IMR-90 (cell line): Measurements from ENCODE around the gene NT5DC3. TPM values are rescaled to one million over a fixed set of nuclear protein-coding genes. Genes with fewer than 3 reads are reported as not detected.

ENCODE experiments used
- ATAC-seq: fragments of 200-7000 bp; cut with Tn5 transposase; 2 replicates; pipeline ENCODE4 v1.9.1; 2020; ENCODE audit warnings: low read depth, mild to moderate bottlenecking, moderate library complexity
- BruUV-seq: library from RNA; stranded (reverse); fragments of 400-500 nt; replicated peaks from 2 replicates; lab custom pipeline; 2021; lab: Mats Ljungman, UMichigan
- CTCF ChIA-PET: fragments of 300-600 bp; formaldehyde crosslinking; extraction: SDS; loops from one replicate; lab custom pipeline; 2021; ENCODE audit warnings: antibody characterized with exemption; lab: Yijun Ruan, JAX
- POLR2A ChIA-PET: fragments of 300-600 bp; sonication (Branson Sonifier 250); formaldehyde crosslinking; loops from one replicate; lab custom pipeline; 2022; ENCODE audit warnings: antibody characterized with exemption; ENCODE audit not compliant: unreplicated experiment; lab: Charles Lee
- DNase-seq: peaks from one replicate; pipeline ENCODE4 v3.0.0; 2013
- H2AFZ ChIP-seq: replicated peaks from 2 replicates; pipeline ENCODE3; 2013; ENCODE audit warnings: low read length, mild to moderate bottlenecking; ENCODE audit not compliant: poor library complexity
- H2AK5ac ChIP-seq: 2 replicates; pipeline ENCODE4 v1.6.1; 2013; ENCODE audit warnings: low read depth, low read length, inconsistent platforms
- H2AK9ac ChIP-seq: replicated peaks from 2 replicates; pipeline ENCODE3; 2013; ENCODE audit warnings: mild to moderate bottlenecking, low read depth, low read length, moderate library complexity; ENCODE audit not compliant: poor library complexity
- H2BK120ac ChIP-seq: 2 replicates; pipeline ENCODE4 v1.6.1; 2013; ENCODE audit warnings: low read depth, low read length, inconsistent platforms
- H2BK15ac ChIP-seq: 3 replicates; pipeline ENCODE4 v1.6.1; 2013; ENCODE audit warnings: low read depth, low read length, inconsistent platforms
- H2BK20ac ChIP-seq: 2 replicates; pipeline ENCODE4 v1.6.1; 2013; ENCODE audit warnings: low read depth, mild to moderate bottlenecking, inconsistent platforms, low read length, moderate library complexity
- H2BK5ac ChIP-seq: 2 replicates; pipeline ENCODE4 v1.6.1; 2013; ENCODE audit warnings: mild to moderate bottlenecking, low read depth, low read length, inconsistent platforms; ENCODE audit not compliant: poor library complexity, severe bottlenecking
- H3K14ac ChIP-seq: replicated peaks from 2 replicates; pipeline ENCODE4 v1.6.1; 2013; ENCODE audit warnings: low read depth, low read length, inconsistent platforms
- H3K18ac ChIP-seq: 2 replicates; pipeline ENCODE4 v1.6.1; 2013; ENCODE audit warnings: low read depth, low read length, control low read depth
- H3K23ac ChIP-seq: 2 replicates; pipeline ENCODE4 v1.6.1; 2013; ENCODE audit warnings: low read depth, low read length, inconsistent platforms
- H3K27ac ChIP-seq: 2 replicates; pipeline ENCODE4 v1.5.1; 2013; ENCODE audit warnings: mild to moderate bottlenecking, control low read depth, low read length; ENCODE audit not compliant: insufficient read depth
- H3K27me3 ChIP-seq: 2 replicates; pipeline ENCODE4 v1.6.1; 2013; ENCODE audit warnings: low read length; ENCODE audit not compliant: control insufficient read depth, insufficient read depth
- H3K36me3 ChIP-seq: 2 replicates; pipeline ENCODE4 v1.6.1; 2013; ENCODE audit warnings: low read length, mixed read lengths; ENCODE audit not compliant: control insufficient read depth, insufficient read depth
- H3K4ac ChIP-seq: 2 replicates; pipeline ENCODE4 v1.6.1; 2013; ENCODE audit warnings: low read depth, low read length, inconsistent platforms
- H3K4me1 ChIP-seq: 2 replicates; pipeline ENCODE4 v1.6.1; 2013; ENCODE audit warnings: low read length, mixed read lengths; ENCODE audit not compliant: control insufficient read depth, insufficient read depth
- H3K4me2 ChIP-seq: 2 replicates; pipeline ENCODE4 v1.6.1; 2013; ENCODE audit warnings: low read depth, mild to moderate bottlenecking, control low read depth, low read length, moderate library complexity
- H3K4me3 ChIP-seq: 2 replicates; pipeline ENCODE4 v1.5.1; 2013; ENCODE audit warnings: low read depth, mild to moderate bottlenecking, control low read depth, low read length, moderate library complexity; ENCODE audit not compliant: insufficient read depth
- H3K56ac ChIP-seq: 2 replicates; pipeline ENCODE4 v1.6.1; 2013; ENCODE audit warnings: low read length, inconsistent platforms; ENCODE audit not compliant: insufficient read depth; ENCODE audit errors: extremely low read depth
- H3K79me1 ChIP-seq, 2 experiments: 2 replicates each; pipeline ENCODE4 v1.6.1; 2013; ENCODE audit warnings: low read length in 2 of 2, inconsistent platforms in 1 of 2, low read depth in 1 of 2
- H3K9ac ChIP-seq: 2 replicates; pipeline ENCODE4 v1.6.1; 2013; ENCODE audit warnings: low read depth, low read length, control low read depth
- H3K9me1 ChIP-seq: 2 replicates; pipeline ENCODE4 v1.6.1; 2013; ENCODE audit warnings: low read length, inconsistent platforms; ENCODE audit not compliant: insufficient read depth
- H3K9me3 ChIP-seq: 2 replicates; pipeline ENCODE4 v1.6.1; 2013; ENCODE audit warnings: low read length; ENCODE audit not compliant: control insufficient read depth, insufficient read depth
- H4K20me1 ChIP-seq: 2 replicates; pipeline ENCODE4 v1.6.1; 2013; ENCODE audit warnings: low read length, inconsistent platforms; ENCODE audit not compliant: insufficient read depth
- H4K5ac ChIP-seq: 2 replicates; pipeline ENCODE4 v1.6.1; 2013; ENCODE audit warnings: mild to moderate bottlenecking, low read depth, low read length, control low read depth
- H4K8ac ChIP-seq, 2 experiments: 2 replicates each; pipeline ENCODE4 v1.6.1; 2013; ENCODE audit warnings: low read depth in 2 of 2, low read length in 2 of 2, control low read depth in 1 of 2, inconsistent platforms in 1 of 2
- H4K91ac ChIP-seq: 2 replicates; pipeline ENCODE4 v1.6.1; 2013; ENCODE audit warnings: low read depth, low read length, inconsistent platforms; ENCODE audit not compliant: insufficient read depth
- BHLHE40 ChIP-seq: fragments of 150-350 bp; IDR thresholded peaks from 2 replicates; pipeline ENCODE4 v1.6.1; 2016; ENCODE audit warnings: mild to moderate bottlenecking, low read depth, low read length
- CEBPB ChIP-seq: IDR thresholded peaks from 2 replicates; pipeline ENCODE4 v1.6.1; 2012; ENCODE audit warnings: low read depth, low read length, improper control_type of control experiment
- CHD1 ChIP-seq: IDR thresholded peaks from 2 replicates; pipeline ENCODE4 v1.6.1; 2012; ENCODE audit warnings: low read depth, low read length, improper control_type of control experiment
- CTCF ChIP-seq: conservative IDR thresholded peaks from 2 replicates; pipeline ENCODE4 v1.5.1; 2012; ENCODE audit warnings: mild to moderate bottlenecking, low read depth, low read length, improper control_type of control experiment
- ELK1 ChIP-seq: fragments of 150-350 bp; IDR thresholded peaks from 2 replicates; pipeline ENCODE4 v1.6.1; 2016; ENCODE audit warnings: low read depth, mild to moderate bottlenecking, low read length, moderate library complexity, borderline replicate concordance
- FOS ChIP-seq: fragments of 150-350 bp; IDR thresholded peaks from 2 replicates; pipeline ENCODE4 v1.6.1; 2016; ENCODE audit warnings: low read depth, low read length
- MAFK ChIP-seq: IDR thresholded peaks from 2 replicates; pipeline ENCODE4 v1.6.1; 2012; ENCODE audit warnings: low read depth, low read length, improper control_type of control experiment
- MAZ ChIP-seq: IDR thresholded peaks from 2 replicates; pipeline ENCODE4 v1.6.1; 2012; ENCODE audit warnings: low read depth, mild to moderate bottlenecking, low read length, improper control_type of control experiment, moderate library complexity, borderline replicate concordance
- MXI1 ChIP-seq: IDR thresholded peaks from 2 replicates; pipeline ENCODE4 v1.6.1; 2012; ENCODE audit warnings: low read depth, mild to moderate bottlenecking, low read length, moderate library complexity, borderline replicate concordance
- NFE2L2 ChIP-seq: fragments of 150-350 bp; IDR thresholded peaks from 2 replicates; pipeline ENCODE4 v1.6.1; 2016; ENCODE audit warnings: low read depth, mild to moderate bottlenecking, low read length
- POLR2A ChIP-seq: IDR thresholded peaks from 2 replicates; pipeline ENCODE4 v1.6.1; 2012; ENCODE audit warnings: mild to moderate bottlenecking, low read depth, low read length
- RAD21 ChIP-seq: IDR thresholded peaks from 2 replicates; pipeline ENCODE4 v1.6.1; 2012; ENCODE audit warnings: low read length, improper control_type of control experiment
- RCOR1 ChIP-seq: IDR thresholded peaks from 2 replicates; pipeline ENCODE4 v1.6.1; 2012; ENCODE audit warnings: mild to moderate bottlenecking, low read length, improper control_type of control experiment; ENCODE audit not compliant: insufficient replicate concordance
- RFX5 ChIP-seq: IDR thresholded peaks from 2 replicates; pipeline ENCODE4 v1.8.0; 2012; ENCODE audit warnings: low read depth, mild to moderate bottlenecking, low read length, moderate library complexity
- SMC3 ChIP-seq: fragments of 150-350 bp; IDR thresholded peaks from 2 replicates; pipeline ENCODE4 v1.6.1; 2016; ENCODE audit warnings: low read depth, mild to moderate bottlenecking, antibody characterized with exemption, low read length, moderate library complexity
- USF2 ChIP-seq: fragments of 150-350 bp; IDR thresholded peaks from 2 replicates; pipeline ENCODE4 v1.6.1; 2017; ENCODE audit warnings: mild to moderate bottlenecking, antibody characterized with exemption, low read length, low read depth
- dilution Hi-C: fragments of 300-500 bp; cut with HindIII; formaldehyde crosslinking; loops from one replicate; pipeline ENCODE4 v1.14.3; 2018; ENCODE audit warnings: low sequenced_read_pairs; ENCODE audit not compliant: unreplicated experiment
- in situ Hi-C: fragments of 300-500 bp; cut with MboI; formaldehyde crosslinking; loops from 3 replicates; pipeline ENCODE4 v1.14.3; 2019; ENCODE audit warnings: low sequenced_read_pairs, inconsistent platforms, mixed read lengths
- intact Hi-C: fragments of 100-400 bp; cut with micrococcal nuclease; formaldehyde crosslinking; loops from 2 replicates; pipeline ENCODE4 v1.10.0; 2022
- polyA plus RNA-seq, 3 experiments: library from polyadenylated mRNA; depleted of rRNA; stranded (reverse); fragments of >200 nt; gene quantifications; 2 replicates each; pipeline ENCODE4 v1.2.3, GENCODE V29; 2012; ENCODE audit warnings: low replicate concordance in 1 of 3
- total RNA-seq: library from RNA; depleted of rRNA; stranded (reverse); fragments of >200 nt; gene quantifications from 2 replicates; pipeline ENCODE4 v1.2.3, GENCODE V29; 2012

NT5DC3 gene
- total and polyA plus RNA-seq, 2 of the 4 experiments (the other 2 are of a cell fraction), result 7.3 to 17.6 TPM

GRCh38 chr12:103868215-103868614 is 27.2 kb upstream of the NT5DC3 start:
- TF ChIP-seq CHD1 (no peak), BHLHE40 (no peak), CTCF (no peak), RFX5 (no peak), MAFK (no peak), SMC3 (no peak), NFE2L2 (no peak), ELK1 (no peak), MAZ (no peak), CEBPB (no peak), RAD21 (no peak), MXI1 (no peak), USF2 (no peak), RCOR1 (no peak), POLR2A (no peak), FOS (no peak)

More at GRCh38 chr12:103868215-103868614, 27.2 kb upstream of the NT5DC3 start:
- ChIA-PET POLR2A (interaction anchor here (0.6 kb wide), 1 partner anchor 456 kb away, joined by 4 read pairs; no protein-coding TSS in a partner anchor), CTCF (interaction anchor here (4.4 kb wide), 1 partner anchor 97 kb away, joined by 24 read pairs; no protein-coding TSS in a partner anchor)
- Histone ChIP-seq H3K56ac (no peak overlapping the region), H4K8ac (no peak overlapping the region), H3K27ac (no peak overlapping the region), H4K5ac (no peak overlapping the region), H3K36me3 (no peaks in the 10 kb centered on the region), H2AK5ac (no peak overlapping the region), H3K27me3 (no peaks in the 10 kb centered on the region), H3K18ac (no peak overlapping the region; the same call in 1 of the 2 replicates), H2AK9ac (no peak overlapping the region), H2BK15ac (no peak overlapping the region), H3K9me1 (no peaks in the 10 kb centered on the region), H2BK120ac (no peak overlapping the region), H3K4me1 (no peaks in the 10 kb centered on the region), H2BK5ac (no peak overlapping the region), H4K91ac (no peak overlapping the region), H3K4ac (no peak overlapping the region), H3K4me2 (no peak overlapping the region), H3K23ac (no peak overlapping the region), H3K14ac (no peak overlapping the region), H2AFZ (no peak overlapping the region), H3K9me3 (no peaks in the 10 kb centered on the region), H3K4me3 (no peak overlapping the region), H2BK20ac (no peak overlapping the region), H4K20me1 (no peaks in the 10 kb centered on the region), H3K79me1 (no peaks in the 10 kb centered on the region), H3K9ac (no peak overlapping the region)
- dilution Hi-C loops, result no loop called here
- BruUV-seq, result no TSS peak
- ATAC-seq (no peak), DNase-seq (no peak)
- in situ Hi-C loops, result loop anchor here (5.0 to 10.0 kb wide), 2 partner anchors 96 to 303 kb away; no protein-coding TSS in a partner anchor
- intact Hi-C loops, result no loop called here
